H1 (cell line): ENCODE data around the gene ETFB. TPM values are rescaled to one million over a fixed set of nuclear protein-coding genes. Genes with fewer than 3 reads are reported as not detected.

Experiments used
- BCL11A ChIP-seq, 2 experiments: IDR thresholded peaks; one replicate each; pipeline ENCODE4 v1.6.1; 2011; ENCODE audit warnings: low read depth in 2 of 2, low read length in 2 of 2, mild to moderate bottlenecking in 2 of 2
- BRCA1 ChIP-seq: IDR thresholded peaks from 2 replicates; pipeline ENCODE4 v1.6.1; 2012; ENCODE audit warnings: low read depth, low read length, improper control_type of control experiment
- CBX8 ChIP-seq: fragments of 300-800, 300-1000 bp; sonication (generic); IDR thresholded peaks from 2 replicates; pipeline ENCODE4 v1.7.1; 2016; ENCODE audit warnings: low read depth, low read length, borderline replicate concordance
- CHD1 ChIP-seq: IDR thresholded peaks from 2 replicates; pipeline ENCODE4 v1.6.1; 2012; ENCODE audit warnings: low read depth, low read length, improper control_type of control experiment
- CHD2 ChIP-seq: IDR thresholded peaks from 2 replicates; pipeline ENCODE4 v1.6.1; 2012; ENCODE audit warnings: low read length, improper control_type of control experiment
- CTBP2 ChIP-seq: IDR thresholded peaks from 2 replicates; pipeline ENCODE4 v1.7.0; 2011; ENCODE audit warnings: borderline replicate concordance, mild to moderate bottlenecking, moderate library complexity, mixed read lengths, low read length; ENCODE audit not compliant: insufficient read depth, insufficient read length
- FOSL1 ChIP-seq: IDR thresholded peaks from 2 replicates; pipeline ENCODE4 v1.6.1; 2011; ENCODE audit warnings: mild to moderate bottlenecking, low read depth, low read length, moderate library complexity; ENCODE audit not compliant: insufficient read depth
- HDAC2 ChIP-seq, 2 experiments: fragments of 300-600 bp in 1 of 2; sonication (generic) in 1 of 2; IDR thresholded peaks; 2 replicates each; pipeline ENCODE4 v1.6.1; 2011 to 2012; ENCODE audit warnings: low read depth in 2 of 2, low read length in 2 of 2, mild to moderate bottlenecking in 2 of 2, moderate library complexity in 2 of 2, borderline replicate concordance in 1 of 2, inconsistent platforms in 1 of 2
- HDAC6 ChIP-seq: IDR thresholded peaks from one replicate; pipeline ENCODE4 v1.7.1; 2012; ENCODE audit warnings: low read depth, mild to moderate bottlenecking, inconsistent platforms, low read length, moderate library complexity
- JUN ChIP-seq: IDR thresholded peaks from 2 replicates; pipeline ENCODE4 v1.6.1; 2011; ENCODE audit warnings: low read depth, mild to moderate bottlenecking, improper control_type of control experiment, low read length
- JUND ChIP-seq: IDR thresholded peaks from 2 replicates; pipeline ENCODE4 v1.6.1; 2011; ENCODE audit warnings: mild to moderate bottlenecking, improper control_type of control experiment, low read length
- KDM4A ChIP-seq: IDR thresholded peaks from one replicate; pipeline ENCODE4 v1.7.1; 2012; ENCODE audit warnings: low read depth, mild to moderate bottlenecking, moderate library complexity, low read length, inconsistent platforms; ENCODE audit not compliant: severe bottlenecking
- POLR2A ChIP-seq, 2 experiments: IDR thresholded peaks; 1 replicate in 1 of 2; 2 replicates in 1 of 2; pipeline ENCODE4 v1.6.1; 2011; ENCODE audit warnings: low read depth in 2 of 2, low read length in 2 of 2, mild to moderate bottlenecking in 2 of 2; ENCODE audit errors: control extremely low read depth in 1 of 2
- POU5F1 ChIP-seq: IDR thresholded peaks from 2 replicates; pipeline ENCODE4 v1.6.1; 2011; ENCODE audit warnings: low read depth, mild to moderate bottlenecking, low read length, moderate library complexity
- RNF2 ChIP-seq: fragments of 200-900, 300-1000 bp; sonication (generic); IDR thresholded peaks from 2 replicates; pipeline ENCODE4 v1.7.1; 2016; ENCODE audit warnings: borderline replicate concordance, low read depth, mild to moderate bottlenecking, antibody characterized with exemption, low read length; ENCODE audit not compliant: poor library complexity, severe bottlenecking; ENCODE audit errors: missing control alignments
- SAP30 ChIP-seq: fragments of 300-600 bp; sonication (generic); IDR thresholded peaks from 2 replicates; pipeline ENCODE4 v1.7.1; 2012; ENCODE audit warnings: low read length, moderate library complexity, mild to moderate bottlenecking, inconsistent platforms; ENCODE audit not compliant: insufficient read depth, insufficient replicate concordance
- SIN3A ChIP-seq, 2 experiments: IDR thresholded peaks in 1 of 2; conservative IDR thresholded peaks in 1 of 2; 2 replicates each; pipeline ENCODE4 v1.6.1; 2011 to 2012; ENCODE audit warnings: low read length in 2 of 2, improper control_type of control experiment in 1 of 2, low read depth in 1 of 2, mild to moderate bottlenecking in 1 of 2
- SP4 ChIP-seq: IDR thresholded peaks from 2 replicates; pipeline ENCODE4 v1.6.1; 2012; ENCODE audit warnings: low read length, inconsistent platforms
- polyA plus RNA-seq, 7 experiments: library from polyadenylated mRNA; depleted of rRNA in 3 of 7; stranded (reverse) in 5 of 7; unstranded in 2 of 7; fragments of >200 nt in 5 of 7; fragments of 200-250 nt in 2 of 7; gene quantifications; 1 replicate in 5 of 7; 2 replicates in 1 of 7; 4 replicates in 1 of 7; pipeline versions ENCODE4 v1.2.1 to v1.2.3, GENCODE V29; 2011 to 2013; ENCODE audit warnings: missing spikeins in 2 of 7, mixed read lengths in 2 of 7
- total RNA-seq: library from RNA; stranded (reverse); fragmentation: NEBNext Ultra II Directional; extraction: Animal tissue kit (Norgen Biotek cat#: 25700); gene quantifications from 2 replicates; pipeline ENCODE4 v1.2.1, GENCODE V29; 2021
- TF ChIP-seq, protein P1 (sequence below), 3 experiments: IDR thresholded peaks; 1 replicate in 2 of 3; 2 replicates in 1 of 3; pipeline versions ENCODE4 v1.5.1 to v1.6.1; 2011; ENCODE audit warnings: low read length in 3 of 3, mild to moderate bottlenecking in 3 of 3, inconsistent platforms in 2 of 3, low read depth in 1 of 3, moderate library complexity in 1 of 3; ENCODE audit not compliant: insufficient read depth in 1 of 3; ENCODE audit errors: control extremely low read depth in 1 of 3
- TF ChIP-seq, protein P2 (sequence below): IDR thresholded peaks from 2 replicates; pipeline ENCODE4 v1.6.1; 2012; ENCODE audit warnings: inconsistent platforms

Gene ETFB
- total and polyA plus RNA-seq, 2 of the 8 experiments (the other 6 are each of a cell fraction or from before 2014, with no cell fraction given), result 40.0 to 66.5 TPM

DNA sequence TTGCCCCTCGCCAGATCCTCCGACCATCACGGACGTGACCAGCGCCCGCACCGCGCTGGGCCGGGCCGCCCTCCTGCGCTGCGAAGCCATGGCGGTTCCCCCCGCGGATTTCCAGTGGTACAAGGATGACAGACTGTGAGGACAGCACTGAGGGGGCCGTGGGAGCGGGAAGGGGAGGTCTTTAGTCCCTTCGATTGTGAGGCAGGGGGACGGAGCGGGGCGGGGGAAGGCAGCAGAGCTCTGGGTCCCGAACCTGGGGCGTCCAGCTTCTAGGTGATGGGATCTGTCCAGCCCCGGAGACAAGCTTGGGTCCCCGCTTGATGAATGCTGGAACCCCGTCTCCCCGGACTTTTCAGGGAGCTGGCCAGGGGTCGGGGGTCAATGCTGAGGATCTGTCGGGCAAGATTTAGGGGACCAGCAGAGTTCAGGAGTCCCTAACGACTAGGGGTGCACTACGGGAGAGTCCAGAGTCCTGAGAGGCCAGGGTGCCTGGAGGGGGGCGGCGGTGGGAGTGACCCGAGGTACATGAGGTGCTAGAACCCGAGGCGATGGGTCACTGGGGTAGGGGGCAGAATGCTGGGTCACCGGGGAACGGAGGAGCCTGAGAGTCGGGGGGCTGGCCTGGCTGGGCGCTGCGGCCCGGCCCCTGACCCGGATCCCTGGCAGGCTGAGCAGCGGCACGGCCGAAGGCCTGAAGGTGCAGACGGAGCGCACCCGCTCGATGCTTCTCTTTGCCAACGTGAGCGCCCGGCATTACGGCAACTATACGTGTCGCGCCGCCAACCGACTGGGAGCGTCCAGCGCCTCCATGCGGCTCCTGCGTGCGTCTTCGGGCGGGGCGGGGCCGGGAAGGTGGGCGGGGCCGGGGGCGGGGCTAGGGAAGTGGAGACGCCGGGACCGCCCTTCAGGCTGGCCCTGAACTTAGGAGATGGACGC lies 38.9 kb downstream of the ETFB start (continued):
- TF ChIP-seq CHD2 (no peak), CHD1 (no peak), CTBP2 (no peak), BRCA1 (no peak), SAP30 (no peak), SIN3A (conservative IDR thresholded peaks at IDR 0.05 in 1 of 2, IDR thresholded peaks at IDR 0.05 in 1 of 2; ENCODE audit: low read depth in 1 of 2, low read length in 2 of 2) (no peak), POLR2A (IDR thresholded peaks at IDR 0.05; ENCODE audit: control extremely low read depth in 1 of 2, low read depth in 2 of 2, low read length in 2 of 2) (peak in 1 of 2 experiments; percentile 58; a peak in 2 of 3 replicates), POU5F1 (no peak), FOSL1 (no peak), BCL11A (IDR thresholded peaks at IDR 0.05; ENCODE audit: low read depth in 2 of 2, low read length in 2 of 2) (no peak), KDM4A (peak; percentile 76), JUN (no peak), HDAC2 (IDR thresholded peaks at IDR 0.05; ENCODE audit: borderline replicate concordance in 1 of 2, low read depth in 2 of 2, low read length in 2 of 2) (no peak), CBX8 (no peak), RNF2 (no peak), SP4 (no peak), HDAC6 (no peak), JUND (no peak)
- TF ChIP-seq, protein P1, sequence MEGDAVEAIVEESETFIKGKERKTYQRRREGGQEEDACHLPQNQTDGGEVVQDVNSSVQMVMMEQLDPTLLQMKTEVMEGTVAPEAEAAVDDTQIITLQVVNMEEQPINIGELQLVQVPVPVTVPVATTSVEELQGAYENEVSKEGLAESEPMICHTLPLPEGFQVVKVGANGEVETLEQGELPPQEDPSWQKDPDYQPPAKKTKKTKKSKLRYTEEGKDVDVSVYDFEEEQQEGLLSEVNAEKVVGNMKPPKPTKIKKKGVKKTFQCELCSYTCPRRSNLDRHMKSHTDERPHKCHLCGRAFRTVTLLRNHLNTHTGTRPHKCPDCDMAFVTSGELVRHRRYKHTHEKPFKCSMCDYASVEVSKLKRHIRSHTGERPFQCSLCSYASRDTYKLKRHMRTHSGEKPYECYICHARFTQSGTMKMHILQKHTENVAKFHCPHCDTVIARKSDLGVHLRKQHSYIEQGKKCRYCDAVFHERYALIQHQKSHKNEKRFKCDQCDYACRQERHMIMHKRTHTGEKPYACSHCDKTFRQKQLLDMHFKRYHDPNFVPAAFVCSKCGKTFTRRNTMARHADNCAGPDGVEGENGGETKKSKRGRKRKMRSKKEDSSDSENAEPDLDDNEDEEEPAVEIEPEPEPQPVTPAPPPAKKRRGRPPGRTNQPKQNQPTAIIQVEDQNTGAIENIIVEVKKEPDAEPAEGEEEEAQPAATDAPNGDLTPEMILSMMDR (IDR thresholded peaks at IDR 0.05; ENCODE audit: control extremely low read depth in 1 of 3, insufficient read depth in 1 of 3, low read depth in 1 of 3, low read length in 3 of 3), result peak in 2 of 3 experiments; percentile 32 to 59; a peak in 3 of 4 replicates
- TF ChIP-seq, protein P2, sequence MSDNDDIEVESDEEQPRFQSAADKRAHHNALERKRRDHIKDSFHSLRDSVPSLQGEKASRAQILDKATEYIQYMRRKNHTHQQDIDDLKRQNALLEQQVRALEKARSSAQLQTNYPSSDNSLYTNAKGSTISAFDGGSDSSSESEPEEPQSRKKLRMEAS, result peak; percentile 70
